Neural progenitor cell (in vitro differentiated cells): ENCODE results near the gene STK38L. TPM values are rescaled to one million over a fixed set of nuclear protein-coding genes. Genes with fewer than 3 reads are reported as not detected.

Experiments
- DNase-seq: peaks from one replicate; pipeline ENCODE4 v3.0.0-alpha.2; 2016; ENCODE audit warnings: low spot score
- H2AFZ ChIP-seq: fragments of 200-600 bp; sonication (generic); replicated peaks from 2 replicates; pipeline ENCODE4 v1.6.1; 2016; ENCODE audit warnings: antibody characterized with exemption
- H3F3A ChIP-seq: fragments of 200-600 bp; sonication (generic); 2 replicates; pipeline ENCODE4 v1.6.1; 2016; ENCODE audit warnings: antibody characterized with exemption, low read depth
- H3K27ac ChIP-seq: fragments of 200-600 bp; sonication (generic); 2 replicates; pipeline ENCODE4 v1.5.1; 2016; ENCODE audit warnings: mild to moderate bottlenecking
- H3K27me3 ChIP-seq: fragments of 200-600 bp; sonication (generic); 2 replicates; pipeline ENCODE4 v1.6.1; 2016; ENCODE audit warnings: mild to moderate bottlenecking, moderate library complexity
- H3K36me3 ChIP-seq: fragments of 200-600 bp; sonication (generic); 2 replicates; pipeline ENCODE4 v1.5.1; 2016
- H3K4me1 ChIP-seq: fragments of 200-600 bp; sonication (generic); 2 replicates; pipeline ENCODE4 v1.6.1; 2016; ENCODE audit warnings: mixed run types
- H3K4me2 ChIP-seq: fragments of 200-600 bp; sonication (generic); 2 replicates; pipeline ENCODE4 v1.6.1; 2016
- H3K4me3 ChIP-seq: fragments of 200-600 bp; sonication (generic); 2 replicates; pipeline ENCODE4 v1.5.1; 2016
- H3K79me2 ChIP-seq: fragments of 200-600 bp; sonication (generic); 2 replicates; pipeline ENCODE4 v1.6.1; 2016; ENCODE audit warnings: low read depth
- H3K9ac ChIP-seq: fragments of 200-600 bp; sonication (generic); 2 replicates; pipeline ENCODE4 v1.6.1; 2016
- H3K9me3 ChIP-seq: fragments of 200-600 bp; sonication (generic); 2 replicates; pipeline ENCODE4 v1.5.1; 2016; ENCODE audit warnings: low read depth
- H4K20me1 ChIP-seq: fragments of 200-600 bp; sonication (generic); 2 replicates; pipeline ENCODE4 v1.6.1; 2016; ENCODE audit warnings: low read depth
- H3K27ac Mint-ChIP-seq: 3 replicates; pipeline ENCODE4 v1.8.0; 2021; ENCODE audit warnings: mixed read lengths
- H3K27me3 Mint-ChIP-seq: 2 replicates; pipeline ENCODE4 v1.8.0; 2022; ENCODE audit warnings: low read depth, mild to moderate bottlenecking, inconsistent platforms, moderate library complexity, mixed read lengths; ENCODE audit not compliant: insufficient read depth
- H3K36me3 Mint-ChIP-seq: 3 replicates; pipeline ENCODE4 v1.8.0; 2021; ENCODE audit warnings: mixed read lengths
- H3K4me1 Mint-ChIP-seq: 3 replicates; pipeline ENCODE4 v1.8.0; 2021; ENCODE audit warnings: mixed read lengths
- H3K4me3 Mint-ChIP-seq: 3 replicates; pipeline ENCODE4 v1.8.0; 2021; ENCODE audit warnings: mild to moderate bottlenecking, moderate library complexity, mixed read lengths
- H3K9me3 Mint-ChIP-seq: 3 replicates; pipeline ENCODE4 v1.8.0; 2020; ENCODE audit warnings: mixed read lengths
- CTCF ChIP-seq: fragments of 200-600 bp; sonication (generic); IDR thresholded peaks from 2 replicates; pipeline ENCODE4 v1.5.1; 2017; ENCODE audit warnings: antibody characterized with exemption, mild to moderate bottlenecking
- EZH2 ChIP-seq: fragments of 200-600 bp; sonication (generic); IDR thresholded peaks from 2 replicates; pipeline ENCODE4 v1.6.1; 2017; ENCODE audit warnings: antibody characterized with exemption, mild to moderate bottlenecking, moderate library complexity
- EZH2phosphoT487 ChIP-seq: fragments of 200-600 bp; sonication (generic); IDR thresholded peaks from 2 replicates; pipeline ENCODE4 v1.6.1; 2017; ENCODE audit warnings: antibody characterized with exemption
- total RNA-seq: library from RNA; depleted of rRNA; stranded (reverse); fragments of >200 nt; gene quantifications from 2 replicates; pipeline ENCODE4 v1.2.3, GENCODE V29; 2015; ENCODE audit warnings: low replicate concordance

STK38L gene
- total RNA-seq, 1 donor from 2014 or later: 62.6 TPM

DNA sequence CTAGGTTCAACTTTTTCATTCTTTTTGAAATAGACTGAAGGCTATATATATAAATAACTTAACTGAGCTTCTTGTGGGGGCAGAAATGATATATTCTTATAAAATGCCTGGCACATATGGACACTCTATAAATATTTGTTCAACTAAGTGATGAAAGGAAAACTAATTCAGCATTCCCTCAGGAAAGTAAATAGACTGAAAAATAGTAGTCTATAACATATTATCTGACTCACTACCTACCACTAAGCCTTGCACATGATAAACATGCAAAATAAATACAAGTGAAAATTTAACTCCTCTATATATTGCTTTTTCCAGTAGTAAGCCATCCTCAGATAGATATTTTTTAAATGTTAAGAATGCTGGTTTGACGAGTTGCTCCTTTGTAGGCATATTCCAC, 72.9 kb downstream of the STK38L start:
- Mint-ChIP-seq H3K4me1 (no peaks in the 10 kb centered on the region), H3K36me3 (peaks cover 15% of the 10 kb centered on the region)

GRCh38 chr12:27319409-27319808, 75.3 kb downstream of the STK38L start:
- DNase-seq: no peak
- Histone ChIP-seq H3K4me1 (no peaks in the 10 kb centered on the region), H3K4me2 (no peak overlapping the region), H3K27me3 (no peaks in the 10 kb centered on the region), H3K27ac (no peak overlapping the region), H3K79me2 (no peaks in the 10 kb centered on the region), H3K9me3 (no peaks in the 10 kb centered on the region), H2AFZ (no peak overlapping the region), H3K4me3 (no peak overlapping the region), H4K20me1 (no peaks in the 10 kb centered on the region), H3K9ac (no peak overlapping the region), H3F3A (no peaks in the 10 kb centered on the region), H3K36me3 (peaks cover 15% of the 10 kb centered on the region)
- H3K9me3 Mint-ChIP-seq: no peaks in the 10 kb centered on the region
- peaks cover 12% of the 10 kb centered on the region for H3K36me3 Mint-ChIP-seq
- no peaks in the 10 kb centered on the region for H3K27me3 Mint-ChIP-seq
- H3K4me3 Mint-ChIP-seq: no peak overlapping the region
- no peaks in the 10 kb centered on the region for H3K4me1 Mint-ChIP-seq
- H3K27ac Mint-ChIP-seq: no peak overlapping the region
- TF ChIP-seq EZH2 (no peak), CTCF (no peak), EZH2phosphoT487 (no peak)

More for the DNA sequence above, 72.9 kb downstream of the STK38L start:
- H3K9me3 ChIP-seq: no peaks in the 10 kb centered on the region
- no peak for DNase-seq
- H3K27ac ChIP-seq: no peak overlapping the region
- TF ChIP-seq EZH2phosphoT487: no peak
- no peak for TF ChIP-seq CTCF
- no peak for TF ChIP-seq EZH2
- H3K4me1 ChIP-seq: no peaks in the 10 kb centered on the region
- H3K36me3 ChIP-seq: peaks cover 15% of the 10 kb centered on the region
- H3K9ac ChIP-seq: no peak overlapping the region
- Mint-ChIP-seq H3K9me3 (no peaks in the 10 kb centered on the region), H3K27me3 (no peaks in the 10 kb centered on the region), H3K4me3 (no peak overlapping the region), H3K27ac (no peak overlapping the region)
- H3K4me2 ChIP-seq: no peak overlapping the region
- H3K27me3 ChIP-seq: no peaks in the 10 kb centered on the region
- no peaks in the 10 kb centered on the region for H3F3A ChIP-seq
- no peaks in the 10 kb centered on the region for H3K79me2 ChIP-seq
- no peak overlapping the region for H3K4me3 ChIP-seq
- no peaks in the 10 kb centered on the region for H4K20me1 ChIP-seq
- no peak overlapping the region for H2AFZ ChIP-seq

DNA sequence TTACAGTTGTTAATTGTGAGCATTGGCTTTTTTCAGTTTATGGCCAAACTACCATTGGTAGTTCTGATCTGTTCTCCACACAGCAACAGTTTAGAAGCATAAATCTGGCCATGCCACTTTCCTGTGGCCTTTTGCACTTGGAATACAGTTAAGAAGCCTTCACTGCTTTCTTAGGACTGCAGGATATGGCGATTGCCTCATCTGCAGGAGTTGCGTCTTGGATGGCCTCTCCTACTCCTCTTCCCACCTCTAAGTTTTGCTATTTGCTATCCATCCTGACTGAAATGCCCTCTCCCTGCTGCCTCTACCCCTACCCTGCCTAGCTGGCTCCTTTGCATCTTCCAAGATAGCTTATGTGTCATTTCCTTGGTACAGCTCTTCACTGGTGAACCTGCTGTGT, 75.8 kb downstream of the STK38L start:
- no peak for TF ChIP-seq EZH2
- no peak for TF ChIP-seq EZH2phosphoT487
- TF ChIP-seq CTCF: no peak
- H3K4me1 Mint-ChIP-seq: no peaks in the 10 kb centered on the region
- no peaks in the 10 kb centered on the region for H3K79me2 ChIP-seq

More for the DNA sequence above, 75.8 kb downstream of the STK38L start:
- H3F3A ChIP-seq: no peaks in the 10 kb centered on the region
- no peaks in the 10 kb centered on the region for H3K27me3 ChIP-seq
- H3K4me2 ChIP-seq: no peak overlapping the region
- no peak overlapping the region for H3K9ac ChIP-seq
- H3K4me3 ChIP-seq: no peak overlapping the region
- no peak overlapping the region for H3K27ac Mint-ChIP-seq
- no peaks in the 10 kb centered on the region for H4K20me1 ChIP-seq
- no peak overlapping the region for H3K27ac ChIP-seq
- H3K36me3 ChIP-seq: peaks cover 15% of the 10 kb centered on the region
- H3K27me3 Mint-ChIP-seq: no peaks in the 10 kb centered on the region
- H3K4me1 ChIP-seq: no peaks in the 10 kb centered on the region
- H3K9me3 ChIP-seq: no peaks in the 10 kb centered on the region
- H2AFZ ChIP-seq: no peak overlapping the region
- DNase-seq: no peak
- H3K9me3 Mint-ChIP-seq: no peaks in the 10 kb centered on the region
- H3K4me3 Mint-ChIP-seq: no peak overlapping the region
- H3K36me3 Mint-ChIP-seq: peaks cover 12% of the 10 kb centered on the region
